Epithelial cell of proximal tubule (primary cell): ENCODE results near the gene TUBGCP3. TPM values are rescaled to one million over a fixed set of nuclear protein-coding genes. Genes with fewer than 3 reads are reported as not detected.

Experiments
- DNase-seq: peaks from one replicate; pipeline ENCODE4 v3.0.0-alpha.2; 2011; ENCODE audit warnings: low read depth
- H3K4me3 ChIP-seq: 2 replicates; pipeline ENCODE4 v1.5.1; 2011; ENCODE audit warnings: low read depth, mild to moderate bottlenecking, low read length
- total RNA-seq: library from RNA; depleted of rRNA; stranded (reverse); fragments of >200 nt; gene quantifications from 2 replicates; pipeline ENCODE4 v1.2.3, GENCODE V29; 2015
- TF ChIP-seq, protein P1 (sequence below): conservative IDR thresholded peaks from 2 replicates; pipeline ENCODE4 v1.5.1; 2012; ENCODE audit warnings: low read depth, mild to moderate bottlenecking, low read length

The TUBGCP3 gene
- total RNA-seq, 1 donor from 2014 or later: 16.4 TPM

DNA sequence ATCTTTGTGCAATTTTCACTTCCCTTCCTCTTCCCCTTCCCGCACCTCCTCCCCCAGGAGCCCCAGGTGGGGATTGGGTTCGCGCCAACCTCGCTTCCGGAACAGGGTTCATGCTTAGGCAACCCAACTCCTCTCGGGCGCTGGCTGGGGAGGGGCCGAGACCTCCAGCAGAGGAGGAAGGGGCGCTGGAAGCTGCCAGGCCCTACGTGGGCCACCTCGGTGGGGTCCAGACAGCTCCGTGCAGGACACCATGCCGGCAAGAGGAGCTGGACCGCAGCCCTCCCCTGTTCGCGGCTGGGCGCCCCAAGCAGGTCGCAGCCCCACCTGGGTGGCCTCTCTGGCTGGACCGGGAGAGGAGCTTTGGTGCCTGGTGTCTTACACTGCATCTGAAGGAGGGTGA is 120.7 kb downstream of the TUBGCP3 start:
- TF ChIP-seq, protein P1, sequence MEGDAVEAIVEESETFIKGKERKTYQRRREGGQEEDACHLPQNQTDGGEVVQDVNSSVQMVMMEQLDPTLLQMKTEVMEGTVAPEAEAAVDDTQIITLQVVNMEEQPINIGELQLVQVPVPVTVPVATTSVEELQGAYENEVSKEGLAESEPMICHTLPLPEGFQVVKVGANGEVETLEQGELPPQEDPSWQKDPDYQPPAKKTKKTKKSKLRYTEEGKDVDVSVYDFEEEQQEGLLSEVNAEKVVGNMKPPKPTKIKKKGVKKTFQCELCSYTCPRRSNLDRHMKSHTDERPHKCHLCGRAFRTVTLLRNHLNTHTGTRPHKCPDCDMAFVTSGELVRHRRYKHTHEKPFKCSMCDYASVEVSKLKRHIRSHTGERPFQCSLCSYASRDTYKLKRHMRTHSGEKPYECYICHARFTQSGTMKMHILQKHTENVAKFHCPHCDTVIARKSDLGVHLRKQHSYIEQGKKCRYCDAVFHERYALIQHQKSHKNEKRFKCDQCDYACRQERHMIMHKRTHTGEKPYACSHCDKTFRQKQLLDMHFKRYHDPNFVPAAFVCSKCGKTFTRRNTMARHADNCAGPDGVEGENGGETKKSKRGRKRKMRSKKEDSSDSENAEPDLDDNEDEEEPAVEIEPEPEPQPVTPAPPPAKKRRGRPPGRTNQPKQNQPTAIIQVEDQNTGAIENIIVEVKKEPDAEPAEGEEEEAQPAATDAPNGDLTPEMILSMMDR: no peak
- DNase-seq: no peak
- H3K4me3 ChIP-seq: no peak overlapping the region

DNA sequence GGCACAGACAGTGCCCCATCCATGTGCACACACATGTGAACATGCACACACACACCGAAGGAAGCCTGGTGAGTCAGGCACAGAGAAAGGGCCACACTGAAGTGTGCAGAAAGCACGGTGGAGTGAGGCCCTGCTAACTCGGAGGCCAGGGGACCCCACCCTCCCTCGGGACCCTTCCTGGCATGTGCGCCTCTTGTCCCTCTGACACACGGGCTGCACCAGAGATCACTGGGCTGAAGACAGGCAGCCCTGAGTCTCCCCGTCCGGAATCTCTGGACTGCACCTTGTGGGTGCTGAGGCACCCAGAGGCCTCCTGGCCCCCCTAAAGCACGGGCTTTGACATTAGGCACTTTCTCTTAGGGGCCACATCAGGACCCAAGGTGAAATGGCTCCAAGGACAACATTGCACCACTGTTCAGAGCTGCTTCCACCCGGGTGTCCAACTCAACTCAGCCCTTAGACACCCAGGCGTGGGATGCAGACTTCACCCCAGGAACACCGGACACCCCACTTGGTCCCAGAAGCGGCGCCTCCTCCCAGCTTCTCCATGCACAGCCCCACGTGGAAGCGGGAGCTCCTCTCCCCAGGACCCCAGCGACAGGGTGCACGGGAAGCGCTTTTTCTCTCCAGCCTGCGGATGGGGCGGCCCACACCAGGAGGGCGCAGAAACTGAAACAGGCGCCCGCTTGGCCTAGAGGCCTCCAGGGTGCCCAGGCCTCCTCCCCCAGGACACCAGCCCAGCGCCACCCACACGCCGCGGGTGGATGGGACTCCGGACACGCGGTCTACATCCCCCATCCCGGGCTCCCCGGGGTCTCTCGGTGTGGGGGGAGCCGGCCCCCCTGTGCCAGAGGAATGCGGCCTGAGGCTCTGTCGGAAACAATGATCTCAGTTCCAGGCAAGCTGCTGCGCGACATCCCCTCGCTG is 121.6 kb downstream of the TUBGCP3 start:
- no peak for DNase-seq
- TF ChIP-seq, protein P1: no peak
- no peak overlapping the region for H3K4me3 ChIP-seq

DNA sequence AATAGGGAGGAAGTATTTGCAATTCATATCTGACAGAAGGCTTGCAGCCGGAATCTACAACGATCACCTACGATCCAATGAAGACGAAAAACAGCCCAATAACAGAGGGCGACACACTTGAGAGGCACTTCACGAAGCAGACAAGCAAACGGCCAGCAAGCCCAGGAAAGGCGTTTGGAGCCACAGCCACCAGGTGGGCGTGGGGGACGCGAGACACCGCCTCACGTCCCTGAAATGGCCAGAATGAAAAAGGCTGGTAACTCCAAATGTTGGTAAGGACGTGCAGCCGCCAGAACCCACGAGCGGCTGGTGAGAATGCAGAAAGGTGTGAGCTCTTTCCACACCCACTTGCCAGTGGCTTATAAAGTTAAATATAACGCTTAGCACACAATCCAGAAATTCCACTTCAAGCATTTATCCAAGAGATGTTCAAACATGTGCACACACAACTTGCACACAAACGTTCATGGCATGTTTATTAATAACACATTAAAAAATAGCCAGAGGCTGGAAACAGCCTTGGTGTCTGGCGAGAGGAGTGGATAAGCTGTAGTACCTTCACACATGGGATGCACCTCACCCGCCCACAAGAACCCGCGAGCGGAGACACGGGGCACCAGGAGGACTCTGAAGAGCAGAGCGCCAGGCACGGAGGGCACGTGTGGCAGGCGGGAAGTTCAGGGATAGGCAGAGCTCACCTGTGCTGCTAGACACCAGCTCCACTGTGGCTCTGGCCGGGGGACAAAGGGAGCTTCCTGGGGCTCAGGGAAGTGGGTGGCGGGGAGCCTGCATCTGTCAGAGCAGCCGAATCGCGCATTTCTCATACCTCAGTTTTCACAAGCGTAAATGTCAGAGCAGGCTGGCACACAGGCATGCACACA is 122.5 kb downstream of the TUBGCP3 start:
- no peak overlapping the region for H3K4me3 ChIP-seq
- no peak for DNase-seq
- TF ChIP-seq, protein P1: no peak

DNA sequence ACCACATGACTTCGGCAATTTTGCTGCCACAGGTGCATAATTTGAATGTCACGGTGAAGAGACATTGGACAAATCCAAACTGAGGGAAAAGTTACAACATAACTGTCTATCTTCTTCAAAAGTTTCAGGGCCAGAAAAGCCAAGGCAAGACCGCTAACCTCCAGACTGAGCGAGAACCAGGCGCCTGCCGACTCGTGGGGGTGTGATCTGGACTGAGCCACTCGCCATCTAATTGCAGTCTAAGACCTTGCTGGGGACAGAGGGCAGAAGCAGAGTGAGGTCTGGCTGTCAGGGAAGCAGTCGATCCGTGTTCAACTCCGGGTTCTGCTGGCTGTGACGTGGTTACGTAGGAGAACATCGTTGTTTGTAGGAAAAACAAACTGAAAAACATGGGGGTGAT is 123.2 kb downstream of the TUBGCP3 start:
- TF ChIP-seq, protein P1: no peak
- DNase-seq: no peak
- H3K4me3 ChIP-seq: no peak overlapping the region

DNA sequence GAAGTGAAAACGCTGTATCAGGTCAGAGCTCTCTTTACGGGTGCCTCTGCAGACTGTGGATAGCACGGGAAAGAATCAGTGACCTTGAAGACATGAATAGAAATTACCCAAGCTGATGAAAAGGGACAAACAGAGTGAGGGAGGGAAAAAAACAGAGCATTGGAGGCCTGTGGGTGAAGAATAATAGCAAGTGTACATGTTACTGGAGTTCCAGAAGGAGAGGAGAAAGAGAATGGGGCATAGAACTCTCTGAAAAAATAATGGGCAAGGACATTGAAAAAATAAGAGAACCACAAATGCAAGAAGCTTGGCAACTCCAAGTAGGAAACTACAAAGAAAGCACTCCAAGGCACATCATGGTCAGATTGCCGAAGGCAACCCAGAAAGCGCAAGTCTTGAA is 125.5 kb downstream of the TUBGCP3 start:
- TF ChIP-seq, protein P1: no peak
- H3K4me3 ChIP-seq: no peak overlapping the region
- no peak for DNase-seq

DNA sequence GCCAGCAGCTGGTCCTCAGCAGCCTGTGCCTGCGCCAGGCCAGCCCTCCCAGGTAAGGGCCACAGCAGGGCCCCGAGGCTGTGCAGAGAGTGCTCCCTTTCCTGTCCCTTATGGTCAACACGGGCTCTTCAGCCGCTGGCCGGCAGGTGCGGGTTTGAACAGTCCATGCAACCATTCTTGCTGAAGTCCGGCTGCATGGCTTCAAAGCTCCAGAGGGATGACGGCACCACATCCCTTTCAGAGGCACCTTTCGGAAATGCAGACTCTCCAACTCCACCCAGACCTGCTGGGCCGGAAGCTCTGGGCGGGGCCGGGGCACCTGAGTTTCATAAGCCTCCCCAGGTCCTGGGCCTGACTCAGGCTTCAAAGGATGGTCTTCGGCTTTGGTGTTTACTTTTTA is 130.5 kb downstream of the TUBGCP3 start:
- DNase-seq: no peak
- TF ChIP-seq, protein P1: no peak

More for the DNA sequence above, 130.5 kb downstream of the TUBGCP3 start:
- H3K4me3 ChIP-seq: no peak overlapping the region
